Activated CD4-positive, CD25-positive, alpha-beta regulatory T cell treated with anti-CD3 and anti-CD28 coated beads, Interleukin-2, amount 50 U/mL, for 24 hours (primary cell): ENCODE measurements around the gene SLC12A9.
"Not testable (repeated sequence)": the region's sequence is repeated elsewhere in the genome, so short reads cannot be mapped to it uniquely, and the experiment has no call there.

ENCODE experiments used
- ATAC-seq, 2 donors: fragments of 150-1000 bp; cut with Tn5 transposase; one replicate each; pipeline ENCODE4 v1.10.0; 2021; ENCODE audit warnings: mild to moderate bottlenecking in 1 of 2, moderate library complexity in 1 of 2

SLC12A9 gene

GRCh38 chr7:100897772-100898454, 45.4 kb downstream of the SLC12A9 start:
- no peak for ATAC-seq

GRCh38 chr7:100899432-100899831, 46.9 kb downstream of the SLC12A9 start:
- ATAC-seq, result no peak

- ATAC-seq, result no peak
These were observed 48.5 kb downstream of the SLC12A9 start for GRCh38 chr7:100900978-100901377.

- ATAC-seq, result no peak
These were observed 49.4 kb downstream of the SLC12A9 start for GRCh38 chr7:100901921-100902332.

GRCh38 chr7:100902638-100903037, 50.1 kb downstream of the SLC12A9 start:
- no peak for ATAC-seq

GRCh38 chr7:100908512-100908911, 56.0 kb downstream of the SLC12A9 start:
- no peak for ATAC-seq

- not testable (repeated sequence) for ATAC-seq
These were observed 57.9 kb downstream of the SLC12A9 start for GRCh38 chr7:100910443-100910842.

GRCh38 chr7:100911484-100911883, 59.0 kb downstream of the SLC12A9 start:
- no peak for ATAC-seq

GRCh38 chr7:100914208-100914878, 61.8 kb downstream of the SLC12A9 start:
- no peak for ATAC-seq

- peak; percentile 20 to 28 for ATAC-seq
These were observed 62.5 kb downstream of the SLC12A9 start for GRCh38 chr7:100914879-100915447.
